Activated CD8-positive, alpha-beta T cell treated with anti-CD3 and anti-CD28 coated beads, Interleukin-2, amount 10 ng/mL, durations not matched to agents 7 days and 5 days (primary cell): Measurements from ENCODE around the gene CRTC3. TPM values are rescaled to one million over a fixed set of nuclear protein-coding genes. Genes with fewer than 3 reads are reported as not detected.

Experiments
- ATAC-seq: fragments of 150-1000 bp; cut with Tn5 transposase; one replicate; pipeline ENCODE4 v1.10.0; 2021; ENCODE audit warnings: moderate library complexity
- CTCF ChIA-PET: fragments of 350-600 bp; sonication (Branson Sonifier 250); formaldehyde crosslinking; loops from one replicate; lab custom pipeline; 2021; ENCODE audit warnings: antibody characterized with exemption; lab: Charles Lee
- POLR2A ChIA-PET: fragments of 350-600 bp; sonication (Branson Sonifier 250); formaldehyde crosslinking; loops from one replicate; lab custom pipeline; 2021; ENCODE audit warnings: antibody characterized with exemption; lab: Charles Lee
- DNase-seq: peaks from one replicate; pipeline ENCODE4 v3.0.0-alpha.2; 2020
- H3K27ac Mint-ChIP-seq: one replicate; pipeline ENCODE4 v1.8.0; 2021; ENCODE audit warnings: mild to moderate bottlenecking, mixed read lengths
- H3K27me3 Mint-ChIP-seq: one replicate; pipeline ENCODE4 v1.8.0; 2021; ENCODE audit warnings: low read depth, mixed read lengths
- H3K36me3 Mint-ChIP-seq: one replicate; pipeline ENCODE4 v1.8.0; 2021; ENCODE audit warnings: low read depth, mixed read lengths
- H3K4me1 Mint-ChIP-seq: one replicate; pipeline ENCODE4 v1.8.0; 2021; ENCODE audit warnings: low read depth, mixed read lengths
- H3K4me3 Mint-ChIP-seq: one replicate; pipeline ENCODE4 v1.8.0; 2021; ENCODE audit warnings: mild to moderate bottlenecking, mixed read lengths
- H3K9me3 Mint-ChIP-seq: one replicate; pipeline ENCODE4 v1.8.0; 2022; ENCODE audit warnings: mixed read lengths; ENCODE audit not compliant: insufficient read depth
- total RNA-seq, 2 experiments: library from RNA; stranded (reverse); gene quantifications; one replicate each; pipeline ENCODE4 v1.2.3, GENCODE V29; 2021

The CRTC3 gene
- total RNA-seq, 2 experiments from 2014 or later: 64.9 to 66.6 TPM

- Mint-ChIP-seq H3K9me3 (no peaks in the 10 kb centered on the region), H3K27ac (peak overlapping the region; percentile 19), H3K4me3 (no peak overlapping the region), H3K27me3 (no peaks in the 10 kb centered on the region), H3K4me1 (peaks cover 47% of the 10 kb centered on the region), H3K36me3 (peaks cover 65% of the 10 kb centered on the region)
- ATAC-seq (no peak), DNase-seq (peak; percentile 67)
- POLR2A ChIA-PET: interaction anchor here (1.0 kb wide), 2 partner anchors 15 to 30 kb away, joined by 3 to 4 read pairs; no protein-coding TSS in a partner anchor
- CTCF ChIA-PET: interaction anchor here (0.7 to 2.9 kb wide), 22 partner anchors 10 to 284 kb away, joined by 3 to 13 read pairs (median 4); no protein-coding TSS in a partner anchor
These were observed 74.2 kb downstream of the CRTC3 start for GRCh38 chr15:90603893-90604292.

- H3K4me1 Mint-ChIP-seq: peaks cover 28% of the 10 kb centered on the region
- H3K27me3 Mint-ChIP-seq: no peaks in the 10 kb centered on the region
- CTCF ChIA-PET: interaction anchor here (1.2 kb wide), 1 partner anchor 45 kb away, joined by 4 read pairs; no protein-coding TSS in a partner anchor
- H3K27ac Mint-ChIP-seq: no peak overlapping the region
- DNase-seq (no peak), ATAC-seq (no peak)
- POLR2A ChIA-PET: no interaction called here
- H3K9me3 Mint-ChIP-seq: no peaks in the 10 kb centered on the region
- H3K36me3 Mint-ChIP-seq: peaks cover 57% of the 10 kb centered on the region
- H3K4me3 Mint-ChIP-seq: no peak overlapping the region
These were observed 76.9 kb downstream of the CRTC3 start for GRCh38 chr15:90606641-90607040.

- CTCF ChIA-PET: no interaction called here
- H3K4me1 Mint-ChIP-seq: peaks cover 27% of the 10 kb centered on the region
- H3K27me3 Mint-ChIP-seq: no peaks in the 10 kb centered on the region
- H3K9me3 Mint-ChIP-seq: no peaks in the 10 kb centered on the region
- peaks cover 57% of the 10 kb centered on the region for H3K36me3 Mint-ChIP-seq
- POLR2A ChIA-PET: no interaction called here
- DNase-seq: no peak
- H3K4me3 Mint-ChIP-seq: no peak overlapping the region
- peak overlapping the region; percentile 13 for H3K27ac Mint-ChIP-seq
- ATAC-seq: no peak
These were observed 77.6 kb downstream of the CRTC3 start for GRCh38 chr15:90607361-90607760.

GRCh38 chr15:90609242-90610180 lies 79.8 kb downstream of the CRTC3 start:
- no peak for DNase-seq
- Mint-ChIP-seq H3K4me3 (no peak overlapping the region), H3K27me3 (no peaks in the 10 kb centered on the region), H3K9me3 (no peaks in the 10 kb centered on the region), H3K36me3 (peaks cover 52% of the 10 kb centered on the region), H3K4me1 (peaks cover 23% of the 10 kb centered on the region), H3K27ac (peak overlapping the region; percentile 2)
- ChIA-PET POLR2A (interaction anchor here (0.7 to 1.9 kb wide), 2 partner anchors 11 to 42 kb away, joined by 4 to 6 read pairs; no protein-coding TSS in a partner anchor), CTCF (interaction anchor here (1.2 kb wide), 1 partner anchor 38 kb away, joined by 3 read pairs; no protein-coding TSS in a partner anchor)
- ATAC-seq: no peak

DNA sequence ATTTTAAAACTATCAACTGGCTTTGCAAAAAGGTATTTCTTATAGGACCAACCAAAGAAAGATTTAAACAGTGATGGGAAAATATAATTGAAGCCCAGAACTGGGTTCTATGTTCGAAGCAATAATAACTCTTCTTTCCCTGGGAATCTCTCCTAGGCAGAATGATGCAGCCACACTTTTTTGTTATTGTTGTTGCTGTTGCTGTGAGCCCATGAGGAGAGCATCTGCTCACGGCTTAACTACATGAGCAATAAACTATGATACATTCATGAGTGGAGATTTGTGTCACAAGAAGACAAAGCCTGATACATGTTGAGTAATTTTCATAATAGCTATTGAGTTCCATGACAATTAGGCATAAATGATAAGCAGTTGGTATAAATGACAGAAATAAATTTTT lies 80.5 kb downstream of the CRTC3 start:
- CTCF ChIA-PET: interaction anchor here (1.2 kb wide), 1 partner anchor 38 kb away, joined by 3 read pairs; no protein-coding TSS in a partner anchor
- Mint-ChIP-seq H3K4me1 (peaks cover 26% of the 10 kb centered on the region), H3K27ac (peak overlapping the region; percentile 12), H3K27me3 (no peaks in the 10 kb centered on the region), H3K36me3 (peaks cover 52% of the 10 kb centered on the region), H3K9me3 (no peaks in the 10 kb centered on the region), H3K4me3 (no peak overlapping the region)
- DNase-seq (no peak), ATAC-seq (no peak)
- POLR2A ChIA-PET: interaction anchor here (0.7 kb wide), 1 partner anchor 43 kb away, joined by 4 read pairs; no protein-coding TSS in a partner anchor

DNA sequence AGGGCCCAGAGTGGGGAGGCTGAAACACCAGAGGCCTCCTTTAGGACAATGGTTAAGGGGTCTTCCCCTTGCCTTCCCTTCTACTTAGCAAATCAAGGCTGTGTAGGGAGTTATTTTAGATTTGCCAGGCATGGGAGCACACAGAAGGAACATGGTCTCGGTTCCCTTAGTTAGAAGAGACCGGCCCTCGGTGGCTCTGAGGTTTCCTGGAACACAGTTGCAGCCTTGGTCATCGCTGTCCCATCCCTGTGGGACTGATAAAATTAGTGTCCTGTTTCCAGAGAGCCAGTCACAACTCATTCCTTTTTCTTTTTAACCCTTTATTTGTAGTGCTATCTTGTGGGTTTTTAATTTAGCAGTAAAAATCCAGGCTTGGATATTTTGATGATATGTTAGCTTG lies 81.4 kb downstream of the CRTC3 start:
- no peaks in the 10 kb centered on the region for H3K9me3 Mint-ChIP-seq
- no peak overlapping the region for H3K27ac Mint-ChIP-seq
- DNase-seq (no peak), ATAC-seq (no peak)
- ChIA-PET CTCF (interaction anchor here (0.7 kb wide), 1 partner anchor 275 kb away, joined by 3 read pairs; no protein-coding TSS in a partner anchor), POLR2A (no interaction called here)
- H3K27me3 Mint-ChIP-seq: no peaks in the 10 kb centered on the region
- peaks cover 50% of the 10 kb centered on the region for H3K36me3 Mint-ChIP-seq
- peaks cover 21% of the 10 kb centered on the region for H3K4me1 Mint-ChIP-seq
- no peak overlapping the region for H3K4me3 Mint-ChIP-seq

DNA sequence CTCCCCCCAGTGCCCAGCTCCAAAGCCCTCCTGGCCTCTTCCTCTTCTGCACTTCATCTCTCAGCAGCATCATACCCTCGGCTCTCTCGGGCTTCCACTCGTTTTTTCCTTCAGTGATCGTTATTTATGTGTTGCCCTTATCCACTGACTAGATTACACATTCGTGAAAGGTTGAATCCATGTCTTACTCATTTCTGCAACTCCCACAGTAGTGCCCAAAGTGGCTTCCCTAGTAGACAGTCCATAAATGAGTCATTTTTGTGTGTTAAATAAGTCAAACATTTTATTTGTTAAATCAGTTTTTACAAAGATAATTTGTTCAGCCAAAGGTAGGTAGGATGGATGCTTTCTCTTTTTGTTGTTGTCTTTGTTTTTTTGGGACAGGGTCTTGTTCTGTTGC lies 87.4 kb downstream of the CRTC3 start:
- CTCF ChIA-PET: no interaction called here
- H3K27ac Mint-ChIP-seq: no peak overlapping the region
- DNase-seq: no peak
- H3K4me1 Mint-ChIP-seq: peaks cover 39% of the 10 kb centered on the region
- H3K9me3 Mint-ChIP-seq: no peaks in the 10 kb centered on the region
- ATAC-seq: no peak
- H3K27me3 Mint-ChIP-seq: no peaks in the 10 kb centered on the region
- H3K36me3 Mint-ChIP-seq: peaks cover 56% of the 10 kb centered on the region
- H3K4me3 Mint-ChIP-seq: no peak overlapping the region
- POLR2A ChIA-PET: no interaction called here

DNA sequence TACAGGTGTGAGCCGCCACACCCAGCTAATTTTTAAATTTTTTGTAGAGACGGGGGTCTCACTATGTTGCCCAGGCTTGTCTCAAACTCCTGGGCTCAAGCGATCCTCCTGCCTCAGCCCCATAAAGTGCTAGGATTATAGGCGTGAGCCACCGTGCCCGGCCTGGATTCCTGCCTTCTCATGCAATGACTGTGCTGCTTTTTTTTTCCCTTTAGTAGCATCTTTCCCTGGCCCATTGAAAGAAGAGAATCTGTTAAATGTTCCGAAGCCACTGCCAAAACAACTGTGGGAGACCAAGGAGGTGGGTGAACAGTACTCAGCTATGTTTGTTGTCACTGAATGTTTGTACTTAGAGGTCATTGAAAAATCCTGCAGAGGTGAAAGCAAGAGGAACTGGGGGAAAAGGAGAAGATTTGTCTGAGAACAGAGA lies 88.0 kb downstream of the CRTC3 start:
- Mint-ChIP-seq H3K27me3 (no peaks in the 10 kb centered on the region), H3K27ac (peak overlapping the region; percentile 8), H3K36me3 (peaks cover 52% of the 10 kb centered on the region), H3K4me3 (no peak overlapping the region), H3K9me3 (no peaks in the 10 kb centered on the region), H3K4me1 (peaks cover 39% of the 10 kb centered on the region)
- ChIA-PET CTCF (interaction anchor here (0.8 to 3.5 kb wide), 4 partner anchors 13 to 269 kb away, joined by 3 to 15 read pairs (median 3); no protein-coding TSS in a partner anchor), POLR2A (no interaction called here)
- DNase-seq (no peak), ATAC-seq (no peak)

DNA sequence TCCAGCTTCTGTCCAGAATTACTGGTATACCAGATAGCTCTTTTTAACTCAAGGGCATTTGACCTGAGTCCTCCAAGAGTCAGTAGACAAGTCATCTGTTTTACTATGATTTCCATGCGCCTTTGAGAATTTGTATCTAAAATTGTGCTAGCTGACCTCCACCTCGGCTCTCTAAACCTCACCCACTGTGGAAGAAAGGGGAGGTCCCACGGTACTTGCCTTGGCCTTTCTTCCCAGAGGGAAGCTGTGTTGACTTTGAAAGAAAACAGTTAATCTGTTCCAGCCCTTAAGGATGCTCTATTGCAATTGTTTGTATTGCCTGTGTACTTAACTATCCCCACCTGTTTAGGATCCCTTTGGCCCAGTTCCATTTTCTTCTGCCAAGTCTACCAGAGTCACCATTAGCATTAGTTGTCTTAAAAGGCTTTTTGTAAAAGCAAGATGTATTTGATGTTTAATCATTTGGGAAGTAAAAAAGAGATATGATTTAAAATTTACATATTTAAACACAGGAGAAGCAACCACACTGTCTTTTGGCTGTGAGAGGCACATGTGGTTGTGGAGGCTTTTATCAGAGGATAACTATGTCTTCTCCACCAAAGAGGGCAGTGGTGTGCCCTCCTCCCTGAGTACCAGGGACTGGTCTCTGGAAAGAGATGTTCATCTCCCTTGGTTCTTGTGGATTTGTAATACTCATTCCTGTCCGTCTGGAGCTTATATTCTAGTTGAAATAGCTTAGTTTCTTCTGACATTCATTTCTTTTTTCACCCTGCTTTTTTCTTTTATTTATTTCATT lies 88.8 kb downstream of the CRTC3 start:
- POLR2A ChIA-PET: interaction anchor here (0.7 to 1.1 kb wide), 3 partner anchors 15 to 279 kb away, joined by 4 read pairs; no protein-coding TSS in a partner anchor
- H3K4me1 Mint-ChIP-seq: peaks cover 37% of the 10 kb centered on the region
- no peaks in the 10 kb centered on the region for H3K27me3 Mint-ChIP-seq
- ATAC-seq (no peak), DNase-seq (no peak)
- CTCF ChIA-PET: interaction anchor here (0.6 to 3.5 kb wide), 16 partner anchors 14 to 317 kb away, joined by 3 to 15 read pairs (median 4); partner anchors contain the start of gene BLM
- peaks cover 48% of the 10 kb centered on the region for H3K36me3 Mint-ChIP-seq
- H3K4me3 Mint-ChIP-seq: no peak overlapping the region
- H3K27ac Mint-ChIP-seq: peak overlapping the region; percentile 51
- no peaks in the 10 kb centered on the region for H3K9me3 Mint-ChIP-seq

- Mint-ChIP-seq H3K27me3 (no peaks in the 10 kb centered on the region), H3K4me1 (peaks cover 28% of the 10 kb centered on the region), H3K36me3 (peaks cover 46% of the 10 kb centered on the region), H3K27ac (peak overlapping the region; percentile 85), H3K4me3 (no peak overlapping the region), H3K9me3 (no peaks in the 10 kb centered on the region)
- ChIA-PET CTCF (interaction anchor here (0.6 to 3.5 kb wide), 13 partner anchors 15 to 314 kb away, joined by 3 to 15 read pairs (median 5); partner anchors contain the start of gene BLM), POLR2A (interaction anchor here (0.6 to 1.1 kb wide), 4 partner anchors 16 to 278 kb away, joined by 3 to 4 read pairs (median 4); no protein-coding TSS in a partner anchor)
- ATAC-seq (no peak), DNase-seq (no peak)
These were observed 89.7 kb downstream of the CRTC3 start for GRCh38 chr15:90619468-90619867.

DNA sequence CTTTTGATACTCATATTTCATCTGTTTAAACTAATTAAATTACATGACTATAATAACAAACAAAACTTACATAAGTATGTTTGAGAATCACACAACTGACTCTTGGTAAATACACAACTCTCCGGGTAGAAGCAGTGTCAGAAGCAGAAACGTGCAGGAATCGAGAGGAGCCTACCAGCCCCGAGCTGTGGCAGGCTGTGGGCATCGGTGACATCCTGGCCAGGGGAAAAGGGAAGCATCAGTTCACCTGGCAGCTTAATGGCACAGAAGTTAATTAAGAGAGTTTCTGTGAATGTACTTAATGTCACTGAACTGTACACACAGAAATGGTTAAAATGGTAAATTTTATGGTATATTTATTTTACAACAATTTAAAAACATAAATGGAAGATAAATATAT lies 90.2 kb downstream of the CRTC3 start:
- POLR2A ChIA-PET: interaction anchor here (0.6 to 1.3 kb wide), 2 partner anchors 257 to 315 kb away, joined by 3 read pairs; no protein-coding TSS in a partner anchor
- peak overlapping the region; percentile 85 for H3K27ac Mint-ChIP-seq
- H3K9me3 Mint-ChIP-seq: no peaks in the 10 kb centered on the region
- DNase-seq: no peak
- peak; percentile 57 for ATAC-seq
- H3K36me3 Mint-ChIP-seq: peaks cover 43% of the 10 kb centered on the region
- H3K4me1 Mint-ChIP-seq: peaks cover 25% of the 10 kb centered on the region
- no peaks in the 10 kb centered on the region for H3K27me3 Mint-ChIP-seq
- CTCF ChIA-PET: interaction anchor here (0.6 to 3.5 kb wide), 10 partner anchors 16 to 300 kb away, joined by 3 to 15 read pairs (median 6); no protein-coding TSS in a partner anchor
- peak overlapping the region; percentile 42 for H3K4me3 Mint-ChIP-seq
